Activated CD4-positive, alpha-beta T cell treated with anti-CD3 and anti-CD28 coated beads, Interleukin-2, amount 50 U/mL, for 1 hour (primary cell): ENCODE results near the gene MYLK.

Experiments used
- DNase-seq: peaks from one replicate; pipeline ENCODE4 v3.0.0-alpha.2; 2020

MYLK gene

GRCh38 chr3:123637131-123637530 lies 247.0 kb downstream of the MYLK start:
- DNase-seq, result no peak

GRCh38 chr3:123636431-123636841 lies 247.7 kb downstream of the MYLK start:
- no peak for DNase-seq

- DNase-seq, result no peak
Measured at GRCh38 chr3:123635717-123636116, 248.4 kb downstream of the MYLK start.

- no peak for DNase-seq
Measured at GRCh38 chr3:123635217-123635616, 248.9 kb downstream of the MYLK start.

GRCh38 chr3:123634149-123635051 lies 249.7 kb downstream of the MYLK start:
- DNase-seq, result no peak

GRCh38 chr3:123633530-123633929 lies 250.6 kb downstream of the MYLK start:
- no peak for DNase-seq

GRCh38 chr3:123632161-123632655 lies 251.9 kb downstream of the MYLK start:
- DNase-seq, result no peak

GRCh38 chr3:123629747-123630047 lies 254.4 kb downstream of the MYLK start:
- DNase-seq, result no peak

GRCh38 chr3:123628996-123629746 lies 255.0 kb downstream of the MYLK start:
- DNase-seq, result no peak

- DNase-seq, result no peak
Measured at GRCh38 chr3:123627673-123628670, 256.2 kb downstream of the MYLK start.

GRCh38 chr3:123626881-123627280 lies 257.3 kb downstream of the MYLK start:
- no peak for DNase-seq

- DNase-seq, result no peak
Measured at GRCh38 chr3:123624302-123624701, 259.8 kb downstream of the MYLK start.

- DNase-seq, result no peak
Measured at GRCh38 chr3:123623346-123623880, 260.7 kb downstream of the MYLK start.

GRCh38 chr3:123622766-123623165 lies 261.4 kb downstream of the MYLK start:
- DNase-seq, result no peak

GRCh38 chr3:123621850-123622189 lies 262.3 kb downstream of the MYLK start:
- DNase-seq, result no peak

GRCh38 chr3:123621186-123621849 lies 262.8 kb downstream of the MYLK start:
- no peak for DNase-seq

- DNase-seq, result no peak
Measured at GRCh38 chr3:123620343-123620742, 263.8 kb downstream of the MYLK start.

- DNase-seq, result no peak
Measured at GRCh38 chr3:123618768-123619484, 265.2 kb downstream of the MYLK start.

- DNase-seq, result no peak
Measured at GRCh38 chr3:123618076-123618708, 265.9 kb downstream of the MYLK start.

GRCh38 chr3:123616593-123616992 lies 267.5 kb downstream of the MYLK start:
- DNase-seq, result no peak

GRCh38 chr3:123613543-123613942 lies 270.6 kb downstream of the MYLK start:
- DNase-seq, result no peak
